ENCODE measurements around the gene PLEKHG7. TPM values are rescaled to one million over a fixed set of nuclear protein-coding genes. Genes with fewer than 3 reads are reported as not detected.

The PLEKHG7 gene
- total and polyA plus RNA-seq, 2 experiments from 2014 or later: not detected

DNA sequence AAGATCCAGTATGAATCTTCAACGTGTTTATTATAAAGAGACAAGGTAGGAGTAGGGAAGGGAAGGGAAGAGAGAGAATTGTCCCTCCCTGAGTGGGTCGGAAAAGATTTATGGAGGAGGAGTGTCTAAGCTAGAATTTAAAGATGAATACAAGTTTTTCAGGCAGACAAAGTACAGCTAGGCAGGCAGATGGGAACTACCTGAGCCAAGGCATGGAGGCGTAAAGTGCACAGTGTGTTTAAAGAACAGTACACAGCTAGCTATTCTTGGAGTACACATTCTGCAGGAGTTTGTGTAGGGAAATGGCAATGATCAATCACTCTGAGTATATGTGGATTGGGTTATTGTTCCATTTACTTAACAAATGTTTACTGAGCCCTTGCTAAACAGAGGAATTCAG is 20.1 kb downstream of the PLEKHG7 start (continued):
- no peak for TF ChIP-seq ZNF462 (CRISPR knock-in tag; IDR thresholded peaks at IDR 0.05)
- no peak for TF ChIP-seq ZNF331 (CRISPR knock-in tag; IDR thresholded peaks at IDR 0.05; ENCODE audit: low read depth)

DNA sequence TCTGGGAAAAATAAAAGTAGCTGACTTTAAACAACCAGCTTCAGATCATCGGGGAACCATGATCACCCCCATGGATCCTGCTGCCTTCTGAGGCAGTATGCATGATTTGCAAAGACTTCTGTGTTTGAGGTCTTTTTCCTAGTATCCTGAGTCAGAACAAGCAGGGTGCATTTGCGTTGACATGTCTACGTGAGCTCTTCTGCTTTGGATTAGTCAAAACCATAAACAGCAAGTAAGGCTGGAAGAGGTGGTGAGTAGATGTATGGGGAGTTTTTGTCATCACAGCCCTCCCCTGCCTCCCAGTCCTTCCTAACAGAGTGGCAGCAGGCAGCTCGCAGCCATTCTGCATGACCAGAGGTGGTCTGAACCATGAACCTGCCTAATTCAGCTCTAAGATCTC is 24.1 kb downstream of the PLEKHG7 start:
- H3F3A ChIP-seq (replicated peaks; ENCODE audit: low read depth): no peaks in the 10 kb centered on the region
- Mint-ChIP-seq H3K4me1 (no peaks in the 10 kb centered on the region), H3K4me3 (no peak overlapping the region), H3K27ac (no peak overlapping the region), H3K9me3 (peaks cover 10% of the 10 kb centered on the region), H3K27me3 (ENCODE audit: insufficient read depth, low read depth, poor library complexity) (no peaks in the 10 kb centered on the region), H3K36me3 (ENCODE audit: low read depth) (peaks cover 4% of the 10 kb centered on the region; the same call in 2 of the 3 replicates)
- H3K36me3 ChIP-seq (ENCODE audit: insufficient read depth): peaks cover 4% of the 10 kb centered on the region; the same call in 1 of the 2 replicates
- DNase-seq (ENCODE audit: low spot score) (no peak), ATAC-seq (no peak)
- no peak overlapping the region for H3K4me3 ChIP-seq
- no peaks in the 10 kb centered on the region for H3K27me3 ChIP-seq (ENCODE audit: insufficient read depth)
- H4K20me1 ChIP-seq (replicated peaks; ENCODE audit: insufficient read depth): no peaks in the 10 kb centered on the region
- H3K79me2 ChIP-seq (replicated peaks; ENCODE audit: insufficient read depth): no peaks in the 10 kb centered on the region
- H2AFZ ChIP-seq: no peak overlapping the region
- no peak overlapping the region for H3K27ac ChIP-seq (ENCODE audit: low read depth)
- H3K9me2 ChIP-seq (ENCODE audit: insufficient read depth): no peaks in the 10 kb centered on the region; the same call in 1 of the 2 replicates
- no peak overlapping the region for H3K4me2 ChIP-seq
- no peaks in the 10 kb centered on the region for H3K4me1 ChIP-seq (ENCODE audit: insufficient read depth)
- TF ChIP-seq ZNF331 (CRISPR knock-in tag; IDR thresholded peaks at IDR 0.05; ENCODE audit: low read depth): no peak
- TF ChIP-seq EZH2 (IDR thresholded peaks at IDR 0.05; ENCODE audit: low read depth, unreplicated experiment): no peak
- TF ChIP-seq JUNB (IDR thresholded peaks at IDR 0.05; ENCODE audit: unreplicated experiment): no peak
- no peak for TF ChIP-seq ZNF462 (CRISPR knock-in tag; IDR thresholded peaks at IDR 0.05)
- no peak for TF ChIP-seq EZH2phosphoT487 (IDR thresholded peaks at IDR 0.05; ENCODE audit: unreplicated experiment)
- no peak for TF ChIP-seq STAT1 (IDR thresholded peaks at IDR 0.05; ENCODE audit: unreplicated experiment)
- TF ChIP-seq NANOG (IDR thresholded peaks at IDR 0.05; ENCODE audit: borderline replicate concordance): no peak
